ENCODE measurements around the gene B3GAT2. TPM values are rescaled to one million over a fixed set of nuclear protein-coding genes. Genes with fewer than 3 reads are reported as not detected.

B3GAT2 gene
- total RNA-seq, 3 donors from 2014 or later (not counting 1 experiment from before 2014, with no cell fraction given): not detected

- H3K4me1 ChIP-seq (ENCODE audit: control insufficient read depth, insufficient read depth, low read length): no peaks in the 10 kb centered on the region
- no peaks in the 10 kb centered on the region for H3K9me3 ChIP-seq (ENCODE audit: control insufficient read depth, insufficient read depth, low read length)
- H3K36me3 ChIP-seq (ENCODE audit: control insufficient read depth, insufficient read depth, low read length): peaks cover 10% of the 10 kb centered on the region
- intact Hi-C loops (cut with micrococcal nuclease): no loop called here
- TF ChIP-seq, protein P1, sequence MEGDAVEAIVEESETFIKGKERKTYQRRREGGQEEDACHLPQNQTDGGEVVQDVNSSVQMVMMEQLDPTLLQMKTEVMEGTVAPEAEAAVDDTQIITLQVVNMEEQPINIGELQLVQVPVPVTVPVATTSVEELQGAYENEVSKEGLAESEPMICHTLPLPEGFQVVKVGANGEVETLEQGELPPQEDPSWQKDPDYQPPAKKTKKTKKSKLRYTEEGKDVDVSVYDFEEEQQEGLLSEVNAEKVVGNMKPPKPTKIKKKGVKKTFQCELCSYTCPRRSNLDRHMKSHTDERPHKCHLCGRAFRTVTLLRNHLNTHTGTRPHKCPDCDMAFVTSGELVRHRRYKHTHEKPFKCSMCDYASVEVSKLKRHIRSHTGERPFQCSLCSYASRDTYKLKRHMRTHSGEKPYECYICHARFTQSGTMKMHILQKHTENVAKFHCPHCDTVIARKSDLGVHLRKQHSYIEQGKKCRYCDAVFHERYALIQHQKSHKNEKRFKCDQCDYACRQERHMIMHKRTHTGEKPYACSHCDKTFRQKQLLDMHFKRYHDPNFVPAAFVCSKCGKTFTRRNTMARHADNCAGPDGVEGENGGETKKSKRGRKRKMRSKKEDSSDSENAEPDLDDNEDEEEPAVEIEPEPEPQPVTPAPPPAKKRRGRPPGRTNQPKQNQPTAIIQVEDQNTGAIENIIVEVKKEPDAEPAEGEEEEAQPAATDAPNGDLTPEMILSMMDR (IDR thresholded peaks at IDR 0.05): no peak
- H3K4me3 ChIP-seq (ENCODE audit: low read length): no peak overlapping the region
- H3K27ac ChIP-seq (ENCODE audit: low read length): no peak overlapping the region
- no peaks in the 10 kb centered on the region for H3K36me3 Mint-ChIP-seq
- no peaks in the 10 kb centered on the region for H3K9me3 Mint-ChIP-seq
- no peak overlapping the region for H3K27ac Mint-ChIP-seq
- DNase-seq (no peak), ATAC-seq (no peak)
- no peak overlapping the region for H3K4me3 Mint-ChIP-seq
- H3K4me1 Mint-ChIP-seq: peaks cover 5 to 8% of the 10 kb centered on the region in 2 donors
- H3K27me3 ChIP-seq (ENCODE audit: control insufficient read depth, insufficient read depth, low read length): no peaks in the 10 kb centered on the region
- H3K27me3 Mint-ChIP-seq (ENCODE audit: low read depth in 2 of 2): no peaks in the 10 kb centered on the region
Measured at GRCh38 chr6:70852667-70853246, 104.1 kb downstream of the B3GAT2 start.

DNA sequence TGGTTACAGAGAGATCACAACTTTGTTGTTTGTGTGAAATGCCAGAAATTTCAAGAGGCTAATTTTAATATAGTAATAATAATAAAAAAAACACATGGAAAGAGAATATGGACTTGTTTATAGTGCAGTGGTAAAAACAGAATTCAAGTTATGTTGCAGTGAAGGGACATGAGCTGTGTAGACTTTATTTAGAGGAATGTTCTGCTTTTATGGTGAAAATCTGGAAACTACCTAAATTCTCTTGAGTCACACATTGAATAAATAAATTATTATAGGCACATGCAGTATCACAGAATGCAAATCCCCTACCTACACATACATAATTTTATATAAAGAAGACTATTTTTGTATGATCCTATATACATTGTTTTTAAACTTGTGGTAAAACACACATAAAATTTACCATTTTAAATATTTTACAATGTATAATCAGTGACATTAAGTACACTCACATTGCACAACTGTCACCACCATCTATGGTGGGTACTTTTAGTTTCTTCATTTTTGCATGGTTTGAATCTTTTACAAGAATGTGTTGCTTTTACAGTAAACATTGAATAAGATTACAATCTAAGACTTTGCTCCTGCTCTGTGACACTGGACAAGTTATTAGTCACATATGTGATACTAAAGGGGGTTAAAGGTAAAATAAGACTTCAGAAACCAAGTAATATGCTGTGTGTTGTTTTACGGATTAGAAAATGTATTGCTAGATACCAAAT lies 107.4 kb downstream of the B3GAT2 start:
- Mint-ChIP-seq H3K27ac (no peak overlapping the region), H3K36me3 (no peaks in the 10 kb centered on the region), H3K4me1 (peaks cover 17 to 20% of the 10 kb centered on the region in 2 donors), H3K27me3 (ENCODE audit: low read depth in 2 of 2) (no peaks in the 10 kb centered on the region), H3K9me3 (no peaks in the 10 kb centered on the region), H3K4me3 (no peak overlapping the region)
- Histone ChIP-seq H3K4me1 (ENCODE audit: control insufficient read depth, insufficient read depth, low read length) (no peaks in the 10 kb centered on the region), H3K9me3 (ENCODE audit: control insufficient read depth, insufficient read depth, low read length) (no peaks in the 10 kb centered on the region), H3K27ac (ENCODE audit: low read length) (no peak overlapping the region), H3K27me3 (ENCODE audit: control insufficient read depth, insufficient read depth, low read length) (no peaks in the 10 kb centered on the region), H3K36me3 (ENCODE audit: control insufficient read depth, insufficient read depth, low read length) (peaks cover 8% of the 10 kb centered on the region), H3K4me3 (ENCODE audit: low read length) (no peak overlapping the region)
- intact Hi-C loops (cut with micrococcal nuclease): no loop called here
- DNase-seq (no peak), ATAC-seq (no peak)
- WGBS (ENCODE audit: insufficient coverage): 100% methylated on average over 1 of the region's 1 CpG
- TF ChIP-seq, protein P1 (IDR thresholded peaks at IDR 0.05): no peak

GRCh38 chr6:70847106-70848084 lies 109.5 kb downstream of the B3GAT2 start:
- intact Hi-C loops (cut with micrococcal nuclease): no loop called here
- H3K27ac Mint-ChIP-seq: peak overlapping the region in 1 of 2 donors; percentile 9

More at GRCh38 chr6:70847106-70848084, 109.5 kb downstream of the B3GAT2 start:
- Mint-ChIP-seq H3K4me1 (peaks cover 17 to 21% of the 10 kb centered on the region in 2 donors), H3K9me3 (no peaks in the 10 kb centered on the region), H3K4me3 (no peak overlapping the region), H3K36me3 (no peaks in the 10 kb centered on the region), H3K27me3 (ENCODE audit: low read depth in 2 of 2) (no peaks in the 10 kb centered on the region)
- H3K4me3 ChIP-seq (ENCODE audit: low read length): no peak overlapping the region
- H3K27ac ChIP-seq (ENCODE audit: low read length): no peak overlapping the region
- no peak for DNase-seq
- no peaks in the 10 kb centered on the region for H3K9me3 ChIP-seq (ENCODE audit: control insufficient read depth, insufficient read depth, low read length)
- ATAC-seq: no peak
- no peaks in the 10 kb centered on the region for H3K27me3 ChIP-seq (ENCODE audit: control insufficient read depth, insufficient read depth, low read length)
- WGBS (ENCODE audit: insufficient coverage): 88% methylated on average over 1 of the region's 4 CpGs
- TF ChIP-seq, protein P1 (IDR thresholded peaks at IDR 0.05): no peak
- H3K4me1 ChIP-seq (ENCODE audit: control insufficient read depth, insufficient read depth, low read length): no peaks in the 10 kb centered on the region
- H3K36me3 ChIP-seq (ENCODE audit: control insufficient read depth, insufficient read depth, low read length): peaks cover under 1% of the 10 kb centered on the region
